Activated T-helper 1 cell treated with anti-CD3 and anti-CD28 coated beads, Interleukin-12 subunit alpha, Interleukin-12 subunit beta, Interleukin-2, Interleukin-4 antibody, amounts not matched to agents 30 ng/mL and 10 ng/mL and 1 ng/mL, durations not matched to agents 14 hours and 24 hours and 36 hours (primary cell): Measurements from ENCODE around the gene PCAT7. TPM values are rescaled to one million over a fixed set of nuclear protein-coding genes. Genes with fewer than 3 reads are reported as not detected.

Experiments
- DNase-seq: peaks from one replicate; pipeline ENCODE4 v3.0.0; 2021; ENCODE audit warnings: low spot score
- H3K27ac Mint-ChIP-seq: one replicate; pipeline ENCODE4 v1.8.0; 2021; ENCODE audit warnings: mild to moderate bottlenecking, mixed read lengths
- H3K27me3 Mint-ChIP-seq: one replicate; pipeline ENCODE4 v1.8.0; 2022; ENCODE audit warnings: mild to moderate bottlenecking, moderate library complexity, mixed read lengths; ENCODE audit not compliant: insufficient read depth
- H3K36me3 Mint-ChIP-seq: one replicate; pipeline ENCODE4 v1.8.0; 2021; ENCODE audit warnings: low read depth, mixed read lengths
- H3K4me1 Mint-ChIP-seq: one replicate; pipeline ENCODE4 v1.8.0; 2021; ENCODE audit warnings: low read depth, mixed read lengths
- H3K4me3 Mint-ChIP-seq: one replicate; pipeline ENCODE4 v1.8.0; 2021; ENCODE audit warnings: mild to moderate bottlenecking, moderate library complexity, mixed read lengths
- H3K9me3 Mint-ChIP-seq: one replicate; pipeline ENCODE4 v1.8.0; 2021; ENCODE audit warnings: mixed read lengths
- intact Hi-C: fragments of 100-400 bp; cut with micrococcal nuclease; formaldehyde crosslinking; loops from one replicate; pipeline ENCODE4 v1.15.1; 2024
- total RNA-seq: library from RNA; stranded (reverse); gene quantifications from 2 replicates; pipeline ENCODE4 v1.2.3, GENCODE V29; 2022

PCAT7 gene
- total RNA-seq, 1 donor from 2014 or later = not detected

DNA sequence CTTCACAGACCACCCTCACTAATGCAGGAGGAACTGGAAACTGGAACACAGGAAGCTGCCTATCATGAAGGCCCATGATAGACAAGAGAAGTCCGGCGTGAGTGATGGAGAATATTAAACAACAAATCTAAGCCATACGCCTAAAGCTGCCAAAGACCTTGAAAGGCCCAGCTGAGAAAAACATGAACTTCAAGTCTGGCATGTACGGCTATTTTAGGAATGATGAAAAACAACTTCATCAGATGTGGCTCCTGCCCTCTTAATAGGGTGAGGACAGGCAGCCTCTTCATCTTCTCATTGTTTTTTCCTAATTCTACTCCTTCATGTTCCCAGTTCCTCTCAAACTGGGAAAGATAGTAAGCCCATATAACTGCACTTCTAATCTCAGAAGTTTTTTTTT, 64.1 kb downstream of the PCAT7 start:
- Mint-ChIP-seq H3K27me3 (peaks cover 7% of the 10 kb centered on the region), H3K27ac (no peak overlapping the region), H3K4me1 (no peaks in the 10 kb centered on the region), H3K9me3 (no peaks in the 10 kb centered on the region), H3K36me3 (no peaks in the 10 kb centered on the region), H3K4me3 (no peak overlapping the region)
- intact Hi-C loops = no loop called here
- DNase-seq = no peak

Other genes with a start within 250 kb of the PCAT7 start
- gene NUTM2F, start 226.4 kb upstream of the PCAT7 start, total RNA-seq = not detected in 2 replicates
- gene FBP2, start 38.7 kb downstream of the PCAT7 start, total RNA-seq = not detected in 2 replicates
- 0.39 TPM in 1 of 2 replicates, not detected in the other for gene FBP1, start 84.4 kb downstream of the PCAT7 start, total RNA-seq
- gene AOPEP, start 171.6 kb downstream of the PCAT7 start, total RNA-seq = 20.5 and 22.5 TPM in 2 replicates